H1 (cell line): ENCODE measurements around the gene AGAP3. TPM values are rescaled to one million over a fixed set of nuclear protein-coding genes. Genes with fewer than 3 reads are reported as not detected.

Experiments
- ATF2 ChIP-seq: IDR thresholded peaks from 2 replicates; pipeline ENCODE4 v1.6.1; 2012; ENCODE audit warnings: low read length, inconsistent platforms
- NANOG ChIP-seq: IDR thresholded peaks from 2 replicates; pipeline ENCODE4 v1.6.1; 2011; ENCODE audit warnings: low read length, low read depth, mild to moderate bottlenecking, inconsistent platforms; ENCODE audit not compliant: insufficient read depth, poor library complexity, severe bottlenecking
- RAD21 ChIP-seq, 2 experiments: IDR thresholded peaks in 1 of 2; conservative IDR thresholded peaks in 1 of 2; 2 replicates each; pipeline ENCODE4 v1.6.1; 2011; ENCODE audit warnings: low read depth in 2 of 2, low read length in 2 of 2, improper control_type of control experiment in 1 of 2, inconsistent platforms in 1 of 2, mild to moderate bottlenecking in 1 of 2, moderate library complexity in 1 of 2
- SP2 ChIP-seq: IDR thresholded peaks from 2 replicates; pipeline ENCODE4 v1.6.1; 2012; ENCODE audit warnings: mild to moderate bottlenecking, low read length, inconsistent platforms
- SP4 ChIP-seq: IDR thresholded peaks from 2 replicates; pipeline ENCODE4 v1.6.1; 2012; ENCODE audit warnings: low read length, inconsistent platforms
- TEAD4 ChIP-seq: IDR thresholded peaks from 2 replicates; pipeline ENCODE4 v1.6.1; 2012; ENCODE audit warnings: low read depth, low read length, inconsistent platforms, mixed read lengths
- polyA plus RNA-seq, 7 experiments: library from polyadenylated mRNA; depleted of rRNA in 3 of 7; stranded (reverse) in 5 of 7; unstranded in 2 of 7; fragments of >200 nt in 5 of 7; fragments of 200-250 nt in 2 of 7; gene quantifications; 1 replicate in 5 of 7; 2 replicates in 1 of 7; 4 replicates in 1 of 7; pipeline versions ENCODE4 v1.2.1 to v1.2.3, GENCODE V29; 2011 to 2013; ENCODE audit warnings: missing spikeins in 2 of 7, mixed read lengths in 2 of 7
- total RNA-seq: library from RNA; stranded (reverse); fragmentation: NEBNext Ultra II Directional; extraction: Animal tissue kit (Norgen Biotek cat#: 25700); gene quantifications from 2 replicates; pipeline ENCODE4 v1.2.1, GENCODE V29; 2021
- TF ChIP-seq, protein P1 (sequence below): IDR thresholded peaks from 2 replicates; pipeline ENCODE4 v1.6.1; 2011; ENCODE audit warnings: low read length, improper control_type of control experiment

AGAP3 gene
- total and polyA plus RNA-seq, 2 of the 8 experiments (the other 6 are each of a cell fraction or from before 2014, with no cell fraction given): 66.4 to 120 TPM

GRCh38 chr7:151118108-151119054 is 32.1 kb downstream of the AGAP3 start (continued):
- TF ChIP-seq, protein P1, sequence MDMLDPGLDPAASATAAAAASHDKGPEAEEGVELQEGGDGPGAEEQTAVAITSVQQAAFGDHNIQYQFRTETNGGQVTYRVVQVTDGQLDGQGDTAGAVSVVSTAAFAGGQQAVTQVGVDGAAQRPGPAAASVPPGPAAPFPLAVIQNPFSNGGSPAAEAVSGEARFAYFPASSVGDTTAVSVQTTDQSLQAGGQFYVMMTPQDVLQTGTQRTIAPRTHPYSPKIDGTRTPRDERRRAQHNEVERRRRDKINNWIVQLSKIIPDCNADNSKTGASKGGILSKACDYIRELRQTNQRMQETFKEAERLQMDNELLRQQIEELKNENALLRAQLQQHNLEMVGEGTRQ: no peak
- TF ChIP-seq SP2 (no peak), NANOG (no peak), RAD21 (IDR thresholded peaks at IDR 0.05 in 1 of 2, conservative IDR thresholded peaks at IDR 0.05 in 1 of 2; ENCODE audit: low read depth in 2 of 2, low read length in 2 of 2) (no peak), TEAD4 (no peak), SP4 (no peak), ATF2 (no peak)
